Hematopoietic multipotent progenitor cell treated with erythropoietin and hydrocortisone succinate and interleukin-3 and kit ligand, for 4 days (in vitro differentiated cells): ENCODE measurements around the gene NEU3.
"Not testable (repeated sequence)": the region's sequence is repeated elsewhere in the genome, so short reads cannot be mapped to it uniquely, and the experiment has no call there.

ENCODE experiments used
- DNase-seq: peaks from one replicate; pipeline ENCODE4 v3.0.0-alpha.2; 2015

Gene NEU3

DNA sequence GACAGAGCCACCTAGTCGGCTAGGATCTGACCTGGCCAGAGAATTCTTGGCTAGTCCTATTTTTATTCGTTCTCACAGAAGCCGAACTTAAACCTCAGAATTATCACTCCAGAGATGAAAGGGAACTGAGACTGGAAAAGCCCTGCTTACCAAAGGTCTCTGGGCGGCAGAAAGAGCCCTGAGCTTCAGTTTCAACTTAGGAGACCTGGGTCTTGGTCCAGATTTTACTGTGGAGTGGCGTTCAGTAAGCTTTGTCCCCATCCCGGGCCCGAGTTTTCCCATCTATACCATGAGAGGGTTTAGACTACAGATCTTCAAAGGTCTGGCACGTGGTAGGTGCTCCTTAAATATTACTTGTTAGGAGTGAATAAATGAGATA is 516 bp downstream of the NEU3 start:
- DNase-seq = peak; percentile 24

DNA sequence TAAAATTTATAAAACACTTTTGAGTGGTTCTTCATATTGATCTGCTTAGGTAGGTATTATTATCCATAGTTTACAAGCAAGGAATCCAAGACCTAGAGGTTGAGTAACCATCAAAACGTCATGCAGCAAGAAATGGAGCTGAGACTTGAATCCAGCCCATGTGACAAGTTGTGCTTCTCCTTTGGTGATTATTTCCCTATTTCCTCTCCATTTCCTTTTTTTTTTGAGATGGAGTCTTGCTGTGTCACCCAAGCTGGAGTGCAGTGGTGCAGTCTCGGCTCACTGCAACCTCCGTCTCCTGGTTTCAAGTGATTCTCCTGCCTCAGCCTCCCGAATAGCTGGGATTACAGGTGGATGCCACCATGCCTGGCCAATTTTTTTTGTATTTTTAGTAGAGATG is 1.4 kb downstream of the NEU3 start:
- peak; percentile 19 for DNase-seq

DNA sequence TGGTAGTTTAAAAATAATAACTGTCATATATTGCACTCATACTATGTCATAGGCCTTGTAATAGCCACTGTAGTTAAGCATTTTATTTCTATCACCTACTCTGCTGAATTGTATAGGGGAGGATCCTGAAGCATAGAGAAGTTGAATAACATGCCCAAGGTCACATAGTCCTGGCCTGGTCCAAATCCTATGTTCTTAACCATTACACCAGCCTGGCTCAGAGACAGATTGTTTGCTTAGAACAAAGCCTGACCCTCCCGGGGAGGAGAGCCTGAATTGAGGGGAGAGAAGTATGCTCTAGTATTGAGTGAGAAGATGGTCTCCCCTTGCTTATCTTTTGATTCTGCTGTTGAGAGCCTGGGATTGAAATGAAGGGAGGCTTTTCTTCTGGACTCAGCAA is 2.2 kb downstream of the NEU3 start:
- DNase-seq = no peak

DNA sequence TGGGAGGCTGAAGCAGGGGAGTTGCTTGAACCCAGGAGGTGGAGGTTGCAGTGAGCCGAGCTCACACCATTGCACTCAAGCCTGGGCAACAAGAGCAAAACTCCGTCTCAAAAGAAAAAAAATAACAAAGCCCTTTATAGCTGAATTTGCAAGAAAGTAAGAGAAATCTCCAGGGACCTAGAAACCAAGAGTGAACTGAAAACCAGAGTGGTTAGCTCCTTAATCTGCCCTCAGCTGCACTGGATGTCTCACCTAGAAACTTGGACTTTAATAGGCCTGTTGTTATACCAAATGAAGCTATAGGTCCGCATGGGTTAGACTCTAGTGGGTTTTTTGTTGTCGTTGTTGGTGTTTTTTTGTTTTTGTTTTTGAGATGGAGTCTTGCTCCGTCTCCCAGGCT is 4.1 kb downstream of the NEU3 start:
- no peak for DNase-seq

DNA sequence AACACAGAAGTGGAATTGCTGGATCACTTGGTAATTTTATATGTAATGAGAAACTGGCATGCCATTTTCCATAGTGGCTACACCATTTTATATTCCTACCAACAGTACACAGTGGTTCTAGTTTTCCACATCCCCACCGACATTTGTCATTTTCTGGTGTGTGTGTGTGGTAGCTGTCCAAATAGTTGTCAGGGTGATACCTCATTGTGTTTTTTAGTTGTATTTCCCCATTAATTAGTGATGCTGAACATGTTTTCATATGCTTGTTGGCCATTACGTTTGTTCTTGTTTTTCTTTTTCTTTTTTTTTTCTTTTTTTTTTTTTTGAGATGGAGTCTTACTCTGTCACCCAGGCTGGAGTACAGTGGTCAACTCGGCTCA is 12.2 kb downstream of the NEU3 start:
- DNase-seq = no peak

DNA sequence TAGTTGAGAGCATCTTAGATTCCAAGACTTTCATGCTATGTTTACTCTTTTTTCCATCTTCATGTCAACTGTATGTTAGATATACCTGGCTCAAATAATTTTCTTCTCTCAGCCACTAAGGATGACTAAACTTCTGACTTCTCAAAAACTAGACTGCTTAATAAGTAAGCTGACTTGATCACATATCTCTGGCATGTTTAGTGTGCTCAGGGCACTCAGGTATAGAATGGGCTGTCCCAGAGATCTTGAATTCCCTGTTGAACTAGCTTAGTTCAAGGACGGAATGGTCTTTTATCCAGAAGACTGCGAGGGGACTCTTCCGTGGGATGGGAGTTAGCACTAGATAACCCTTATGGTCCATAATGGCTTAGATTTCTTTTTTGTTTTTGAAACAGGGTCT is 13.0 kb downstream of the NEU3 start:
- DNase-seq = no peak

DNA sequence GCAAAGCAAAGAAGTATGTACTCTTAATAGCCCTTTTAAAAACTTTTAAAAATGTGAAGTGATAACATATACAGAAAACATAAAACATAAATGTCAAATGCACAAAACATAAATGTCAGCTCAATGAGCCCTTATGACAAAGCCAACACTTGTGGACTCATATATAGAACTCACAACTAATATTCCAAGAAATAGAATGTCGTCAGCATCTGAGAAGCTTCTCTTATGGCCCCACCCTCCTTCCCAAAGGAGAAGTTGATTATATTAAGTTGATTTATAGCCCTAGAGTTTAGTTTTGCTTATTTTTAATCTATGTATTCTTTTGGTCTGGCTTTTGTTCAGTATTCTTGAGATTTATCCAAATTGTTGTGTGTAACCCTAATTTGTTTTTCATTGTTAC is 13.8 kb downstream of the NEU3 start:
- DNase-seq = no peak

DNA sequence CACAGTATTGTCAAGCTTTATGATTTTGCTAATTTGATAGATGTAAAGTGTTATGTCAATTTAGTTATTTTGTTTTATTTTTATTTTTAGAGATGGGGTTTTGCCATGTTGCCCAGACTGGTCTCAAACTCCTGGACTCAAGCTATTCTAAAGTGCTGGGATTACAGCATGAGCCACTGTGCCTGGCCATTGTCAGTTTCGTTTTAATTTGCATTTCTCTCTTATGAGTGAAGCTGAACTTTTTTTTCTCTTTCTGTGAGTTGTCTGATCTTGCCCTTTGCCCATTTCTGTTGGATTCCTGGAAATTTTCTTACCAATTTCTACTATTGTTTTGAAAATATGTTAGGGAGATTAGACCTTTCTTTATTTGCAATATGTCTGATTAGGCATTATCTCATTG is 15.5 kb downstream of the NEU3 start:
- DNase-seq = no peak

DNA sequence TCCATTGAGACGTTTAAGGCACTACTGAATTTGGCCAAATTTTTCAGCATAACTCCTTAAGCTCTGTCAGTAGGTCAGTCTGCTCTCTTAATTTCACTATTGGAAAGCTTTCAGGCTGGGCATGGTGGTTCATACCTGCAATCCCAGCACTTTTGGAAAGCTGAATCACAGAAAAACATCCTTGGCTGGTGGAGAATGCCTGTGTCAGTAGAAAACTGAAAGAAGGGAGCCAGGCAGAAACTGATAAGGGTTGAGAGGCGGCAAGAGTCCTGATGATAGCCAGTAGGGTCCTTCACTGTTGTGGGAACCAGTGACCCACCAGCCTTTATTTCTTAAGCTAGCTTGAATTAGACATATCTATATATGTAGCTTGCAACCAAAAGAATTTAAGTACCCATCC is 22.6 kb downstream of the NEU3 start:
- DNase-seq = no peak

DNA sequence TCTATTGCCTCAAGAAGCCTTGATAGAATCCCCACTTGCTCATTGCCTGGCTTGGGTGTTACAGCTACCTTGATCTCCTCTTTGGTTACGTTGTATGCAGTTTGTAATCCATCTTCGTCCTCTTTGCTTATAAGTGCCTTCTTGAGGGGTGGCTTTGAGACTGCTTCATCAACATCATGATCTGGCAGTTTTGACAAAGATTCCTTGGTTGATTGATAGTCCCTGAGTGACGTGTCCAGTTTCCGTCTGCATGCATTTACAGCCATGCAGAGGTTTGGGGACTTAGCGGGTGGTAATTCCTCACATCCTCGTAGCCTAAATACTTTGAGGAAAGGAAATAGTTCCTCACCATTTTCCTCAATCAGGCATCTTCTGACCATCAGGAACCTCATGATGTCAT is 23.1 kb downstream of the NEU3 start:
- no peak for DNase-seq

DNA sequence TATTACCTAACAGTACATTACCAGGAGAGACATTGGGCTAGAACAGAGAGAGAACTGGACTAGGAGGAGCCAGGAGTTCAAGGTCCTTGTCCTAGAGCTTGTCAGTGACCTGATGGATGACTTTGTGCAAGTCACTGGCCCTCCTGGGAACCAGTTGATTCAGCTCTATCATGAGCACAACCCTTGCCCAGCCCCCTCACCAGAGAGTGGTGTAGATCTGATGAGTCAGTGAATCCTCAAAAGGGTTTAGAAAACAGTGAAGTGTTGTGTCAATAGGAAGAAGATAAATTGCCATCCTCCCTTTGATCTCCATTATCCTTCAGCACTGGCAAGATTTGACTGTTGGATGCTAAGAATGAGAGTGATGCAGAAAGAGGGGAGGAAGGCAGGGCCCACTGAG is 24.3 kb downstream of the NEU3 start:
- DNase-seq = no peak

DNA sequence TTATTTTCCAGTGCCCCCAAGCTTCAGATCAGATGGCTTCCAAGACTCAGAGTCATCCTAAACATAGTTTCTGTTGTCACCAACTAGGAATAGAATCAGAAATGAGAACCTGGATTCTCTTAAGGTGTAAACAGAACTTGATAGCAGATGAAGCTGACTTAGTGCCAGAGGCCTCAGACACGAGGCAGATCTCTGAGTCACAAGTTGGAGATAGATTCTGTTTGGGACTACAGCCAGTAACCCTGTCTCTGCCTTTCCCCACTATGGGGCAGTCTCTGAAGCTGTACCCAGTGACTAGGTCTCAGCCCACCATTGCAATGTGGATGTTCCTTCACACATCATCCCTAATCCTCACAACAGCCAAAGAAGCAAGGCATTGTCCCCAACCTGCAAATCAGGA is 25.4 kb downstream of the NEU3 start:
- DNase-seq = no peak

DNA sequence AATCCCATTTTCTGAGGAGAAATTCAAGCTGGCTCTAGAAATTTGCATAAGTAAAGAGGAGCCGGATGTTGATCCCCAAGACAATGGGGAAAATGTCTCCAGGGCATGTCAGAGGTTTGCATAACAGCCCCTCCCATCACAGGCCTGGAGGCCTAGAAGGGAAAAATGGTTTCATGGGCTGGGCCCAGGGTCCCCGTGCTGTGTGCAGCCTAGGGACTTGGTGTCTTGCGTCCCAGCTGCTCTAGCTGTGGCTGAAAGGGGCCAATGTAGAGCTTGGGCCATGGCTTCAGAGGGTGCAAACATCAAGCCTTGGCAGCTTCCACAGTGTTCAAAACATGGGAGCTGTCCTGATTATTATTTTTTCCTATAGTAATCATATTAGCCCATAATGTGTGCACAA is 30.5 kb downstream of the NEU3 start:
- DNase-seq = not testable (repeated sequence)

DNA sequence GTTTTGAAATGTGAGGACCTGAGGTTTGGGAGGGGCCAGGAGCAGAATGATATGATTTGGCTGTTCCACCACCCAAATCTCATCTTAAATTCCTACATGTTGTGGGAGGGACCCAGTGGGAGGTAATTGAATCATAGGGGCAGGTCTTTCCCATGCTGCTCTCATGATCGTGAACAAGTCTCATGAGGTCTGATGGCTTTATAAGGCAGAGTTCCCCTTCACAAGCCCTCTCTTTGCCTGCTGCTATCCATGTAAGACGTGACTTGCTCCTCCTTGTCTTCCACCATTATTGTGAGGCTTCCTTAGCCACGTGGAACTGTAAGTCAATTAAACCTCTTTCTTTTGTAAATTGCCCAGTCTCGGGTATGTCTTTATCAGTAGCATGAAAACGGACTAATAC is 31.6 kb downstream of the NEU3 start:
- not testable (repeated sequence) for DNase-seq

DNA sequence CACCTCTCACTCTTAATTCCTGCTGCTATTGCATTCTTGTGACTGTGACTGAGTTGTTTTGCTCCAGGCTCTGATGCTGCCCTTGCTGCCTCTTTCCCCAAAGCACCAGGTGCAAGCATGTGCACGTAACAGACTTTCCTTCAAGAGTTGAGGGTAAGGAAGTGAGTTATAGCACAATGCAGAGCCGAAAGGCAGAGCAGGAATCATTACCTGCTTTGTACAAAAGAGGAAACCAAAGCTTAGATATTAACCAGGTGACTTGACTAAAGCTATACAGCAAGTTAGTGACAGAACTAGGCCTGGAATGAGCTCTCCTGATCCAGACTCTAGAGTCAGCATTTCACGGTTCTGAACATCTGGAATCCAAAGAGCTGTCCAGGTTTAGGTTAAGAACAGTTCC is 33.6 kb downstream of the NEU3 start:
- no peak for DNase-seq

DNA sequence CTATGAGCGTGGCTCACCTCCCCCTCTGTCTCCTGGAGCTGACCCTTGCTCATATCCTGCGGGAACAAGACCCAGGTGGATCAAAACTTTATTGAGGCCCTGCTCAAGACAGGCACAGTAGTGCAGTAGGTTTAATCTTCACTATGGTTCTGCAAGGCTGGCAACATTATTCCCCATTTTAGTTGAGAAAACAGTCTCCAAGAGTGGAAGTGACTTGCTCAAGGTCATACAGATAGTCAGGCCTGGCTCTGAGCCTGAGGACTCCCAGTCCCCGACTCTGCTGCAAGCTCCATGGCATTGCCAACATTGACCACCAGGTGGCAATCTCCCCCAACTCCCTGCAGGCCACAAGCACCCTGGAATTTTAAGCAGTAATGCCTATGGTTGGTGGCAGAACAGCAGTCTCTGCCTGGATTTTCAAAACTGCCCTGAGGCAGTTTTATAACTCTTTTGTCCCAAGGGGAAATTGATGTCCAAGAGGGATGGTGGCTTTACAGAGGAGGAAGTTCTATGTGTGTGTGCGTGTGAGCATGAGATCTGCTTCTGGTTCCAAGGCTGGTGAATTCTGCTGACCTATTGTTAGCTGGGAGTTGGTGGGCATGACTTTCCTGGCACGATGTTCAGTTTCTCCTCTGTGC is 34.1 kb downstream of the NEU3 start:
- peak; percentile 90 for DNase-seq

DNA sequence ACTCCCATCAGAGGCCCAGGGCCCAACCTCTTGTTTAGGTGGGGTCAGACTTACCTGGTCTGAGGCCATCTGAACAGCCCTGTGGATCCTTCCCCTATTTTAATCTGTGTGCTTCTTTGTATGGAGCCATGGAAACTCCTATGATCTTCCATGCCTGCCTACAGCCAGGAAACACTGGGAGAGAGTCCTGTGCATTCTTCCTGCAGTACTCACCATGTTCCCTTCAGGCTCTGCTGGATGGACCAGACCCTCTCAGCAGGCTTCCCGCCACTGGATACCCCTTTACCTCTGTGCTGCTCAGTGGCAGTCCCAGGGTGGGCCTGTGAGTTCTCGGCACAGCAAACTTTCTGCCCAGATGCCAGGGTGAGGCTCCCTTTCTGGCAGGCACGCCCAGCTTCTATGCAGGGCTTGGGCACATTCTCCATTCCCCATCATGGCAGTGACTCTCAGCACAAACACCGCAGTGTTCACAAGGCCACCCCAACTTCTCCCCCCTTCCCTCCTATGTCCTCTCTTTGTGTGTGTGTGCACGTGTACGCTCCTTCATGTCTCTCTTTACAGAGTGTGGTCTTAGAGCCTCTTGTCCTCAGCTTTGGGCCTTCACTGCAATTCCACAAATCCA is 34.8 kb downstream of the NEU3 start:
- no peak for DNase-seq

DNA sequence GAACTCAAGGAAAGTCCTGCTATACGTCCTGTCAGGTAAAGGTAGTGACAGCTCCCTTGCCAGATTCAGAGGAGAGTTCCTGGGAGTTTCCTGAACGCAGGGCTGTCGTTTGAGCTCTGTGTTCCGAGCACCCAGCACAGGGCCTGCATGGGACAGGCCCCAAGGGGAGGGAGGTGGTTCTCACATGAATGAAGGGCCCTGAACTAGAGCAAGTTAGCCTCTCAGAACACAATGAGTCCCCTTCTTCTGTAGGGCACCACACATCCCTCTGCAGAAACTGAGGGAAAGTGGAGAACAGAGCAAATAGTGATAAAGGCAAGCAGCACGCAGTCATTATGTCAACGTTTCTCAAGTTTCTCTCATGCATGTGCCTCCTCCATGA is 35.3 kb downstream of the NEU3 start:
- DNase-seq = no peak

DNA sequence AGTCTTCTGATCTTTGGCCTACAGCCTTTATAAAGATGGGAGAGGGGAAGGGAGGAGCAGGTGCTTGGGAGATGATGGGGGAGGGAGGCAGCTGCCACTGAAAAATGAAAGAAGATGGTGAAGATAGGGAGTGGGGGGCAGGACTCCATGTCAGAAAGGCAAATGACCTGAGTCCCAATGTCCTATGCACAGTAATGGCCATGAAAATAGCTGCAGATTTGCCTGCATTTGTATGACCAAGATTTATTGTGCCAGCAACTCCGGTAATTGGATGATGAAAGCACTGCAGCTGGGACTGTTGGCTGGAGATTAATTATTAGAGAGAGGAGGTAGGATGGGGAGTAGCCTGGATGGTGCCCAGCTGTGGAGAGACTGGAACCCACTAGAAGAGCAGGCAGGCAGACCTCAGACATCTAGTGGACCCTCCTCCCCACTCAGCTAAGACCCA is 36.1 kb downstream of the NEU3 start:
- DNase-seq = no peak

DNA sequence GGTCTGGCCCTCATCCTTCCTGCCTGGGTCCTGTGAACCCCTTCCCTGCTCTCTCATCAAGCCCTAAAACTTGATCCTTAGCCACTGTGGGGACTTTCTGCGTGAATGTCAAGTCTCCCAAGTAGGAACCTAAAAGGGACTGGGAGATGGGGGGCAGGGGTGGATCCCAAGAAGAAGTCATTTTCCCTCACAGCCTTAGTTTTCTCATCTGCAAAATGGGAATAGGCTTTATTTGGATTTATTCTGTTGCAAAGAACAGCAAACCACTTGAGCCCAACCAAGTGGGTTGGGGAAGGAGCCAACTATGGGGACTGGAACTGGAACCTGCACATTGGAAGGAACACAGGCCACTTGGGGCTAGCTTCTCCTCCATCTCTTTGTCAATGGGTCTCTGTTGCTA is 36.8 kb downstream of the NEU3 start:
- no peak for DNase-seq

DNA sequence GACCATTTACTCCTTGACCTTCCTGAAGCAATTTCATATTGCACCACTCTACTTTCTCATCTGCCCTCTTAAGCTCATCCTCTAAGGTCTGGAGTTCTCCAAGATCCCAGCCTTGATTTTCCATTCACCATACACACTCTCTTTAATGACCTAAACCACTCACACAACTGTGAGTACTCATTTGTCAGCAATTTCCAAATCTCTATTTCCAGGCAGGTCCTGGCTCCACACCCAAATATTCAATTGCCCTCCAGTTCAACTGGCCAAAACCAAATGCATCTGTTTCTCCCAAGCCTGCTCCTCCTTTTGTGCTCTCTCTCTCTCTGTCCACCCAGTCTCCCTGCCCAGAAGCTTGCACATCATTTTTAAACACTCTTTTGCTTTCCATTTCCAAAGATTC is 39.6 kb downstream of the NEU3 start:
- no peak for DNase-seq

DNA sequence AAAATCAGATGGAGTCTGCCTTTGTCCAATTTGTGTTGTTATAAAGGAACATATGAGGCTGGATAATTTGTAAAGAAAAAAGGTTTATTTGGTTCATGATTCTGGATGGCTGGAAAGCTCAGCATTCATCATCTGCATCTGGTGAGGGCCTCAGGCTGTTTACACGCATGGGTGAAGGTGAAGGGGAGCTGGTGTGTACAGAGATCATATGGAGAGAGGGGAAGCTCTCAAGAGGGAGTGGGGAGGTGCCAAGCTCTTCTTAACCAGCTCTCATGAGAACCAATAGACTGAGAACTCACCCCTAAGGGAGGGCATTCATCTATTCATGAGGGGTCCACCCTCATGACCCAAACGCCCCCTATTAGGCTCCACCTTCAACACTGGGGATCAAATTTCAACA is 40.0 kb downstream of the NEU3 start:
- DNase-seq = no peak

DNA sequence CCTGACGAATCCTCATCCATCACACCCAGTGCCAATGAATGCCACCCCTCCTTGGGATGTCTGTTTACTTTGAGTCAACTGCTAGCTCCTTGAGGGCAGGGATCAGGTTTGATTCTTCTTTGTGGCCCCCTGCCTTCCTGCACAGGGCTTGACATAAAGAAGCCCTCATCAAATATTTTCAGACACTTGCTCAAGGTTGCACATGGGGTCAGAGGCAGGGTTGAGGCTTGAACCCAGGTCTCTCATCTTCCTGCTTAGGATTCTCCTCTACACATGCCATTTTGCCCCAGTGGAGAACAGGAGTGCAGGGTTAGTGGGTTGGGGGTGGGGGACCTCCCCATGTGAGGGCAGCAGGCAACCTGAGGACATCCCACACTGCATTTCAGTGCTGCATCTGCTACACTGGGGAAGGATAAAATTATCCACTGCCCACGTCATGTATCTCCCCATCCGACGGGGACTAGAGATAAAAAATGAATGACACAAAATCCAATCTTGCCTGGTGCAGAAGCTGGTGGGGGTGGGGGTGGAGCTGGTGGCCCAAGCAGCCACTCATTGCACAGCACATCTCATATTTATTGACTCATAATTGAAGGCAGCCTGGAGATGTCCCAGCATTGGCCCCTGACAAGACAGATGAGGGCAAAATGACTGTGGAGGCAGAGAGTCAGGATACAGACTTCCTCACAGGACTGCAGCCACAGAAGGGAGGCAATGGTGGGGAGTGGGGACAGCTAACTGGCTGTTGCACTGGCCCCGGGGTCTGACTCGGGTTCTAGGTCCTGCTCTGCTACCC is 41.3 kb downstream of the NEU3 start:
- DNase-seq = peak; percentile 67

DNA sequence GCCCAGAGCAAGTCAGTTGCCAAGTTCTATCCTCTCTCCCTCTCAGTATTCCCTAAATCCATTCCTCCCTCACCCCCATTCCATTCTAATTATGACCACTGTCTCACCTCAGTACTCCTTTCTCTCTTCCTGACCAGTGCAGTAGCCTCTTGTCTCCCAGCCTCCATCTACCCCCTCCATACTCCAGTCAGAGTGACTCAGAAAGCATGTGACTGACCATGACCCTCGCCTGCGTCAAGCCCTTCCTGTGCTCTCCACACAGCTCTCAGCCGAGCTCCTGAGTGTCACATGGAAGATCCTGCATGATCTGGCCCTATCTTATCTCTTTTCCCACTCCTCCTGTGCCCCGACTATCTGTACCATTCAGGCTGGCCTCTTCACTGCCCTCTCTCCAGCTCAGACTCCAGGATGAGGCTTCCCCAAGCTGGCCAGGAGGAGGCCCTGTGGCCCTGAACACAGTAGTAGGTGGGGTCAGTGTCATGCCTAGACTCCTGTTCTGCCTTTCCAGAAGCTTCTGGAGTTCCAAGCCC is 42.6 kb downstream of the NEU3 start:
- DNase-seq = peak; percentile 84
